ENCODE measurements around the gene TM6SF1. TPM values are rescaled to one million over a fixed set of nuclear protein-coding genes. Genes with fewer than 3 reads are reported as not detected.

Gene TM6SF1
- total RNA-seq, 1 donor from 2014 or later: not detected

GRCh38 chr15:83144771-83145170 is 37.3 kb downstream of the TM6SF1 start:
- peaks cover 51% of the 10 kb centered on the region for H3K36me3 Mint-ChIP-seq
- Histone ChIP-seq H2AFZ (replicated peaks) (no peak overlapping the region), H3F3A (ENCODE audit: low read depth) (no peaks in the 10 kb centered on the region), H3K79me2 (ENCODE audit: low read depth) (no peaks in the 10 kb centered on the region), H3K27ac (no peak overlapping the region), H3K4me2 (no peak overlapping the region), H3K9me3 (ENCODE audit: low read depth) (no peaks in the 10 kb centered on the region), H3K4me1 (no peaks in the 10 kb centered on the region), H3K9ac (no peak overlapping the region), H3K36me3 (peaks cover 21% of the 10 kb centered on the region), H4K20me1 (ENCODE audit: low read depth) (no peaks in the 10 kb centered on the region), H3K27me3 (no peaks in the 10 kb centered on the region), H3K4me3 (no peak overlapping the region)
- no peaks in the 10 kb centered on the region for H3K9me3 Mint-ChIP-seq
- H3K4me1 Mint-ChIP-seq: no peaks in the 10 kb centered on the region
- no peak for DNase-seq (ENCODE audit: low spot score)
- TF ChIP-seq EZH2phosphoT487 (IDR thresholded peaks at IDR 0.05) (no peak), EZH2 (IDR thresholded peaks at IDR 0.05) (no peak), CTCF (IDR thresholded peaks at IDR 0.05) (no peak)
- no peaks in the 10 kb centered on the region for H3K27me3 Mint-ChIP-seq (ENCODE audit: insufficient read depth, low read depth)
- H3K4me3 Mint-ChIP-seq: no peak overlapping the region
- H3K27ac Mint-ChIP-seq: no peak overlapping the region

- Histone ChIP-seq H3K9me3 (ENCODE audit: low read depth) (no peaks in the 10 kb centered on the region), H3K4me3 (no peak overlapping the region), H3K27ac (no peak overlapping the region), H3K4me1 (no peaks in the 10 kb centered on the region), H4K20me1 (ENCODE audit: low read depth) (peaks cover 6% of the 10 kb centered on the region), H3K79me2 (ENCODE audit: low read depth) (no peaks in the 10 kb centered on the region), H3K36me3 (peaks cover 32% of the 10 kb centered on the region), H3K27me3 (no peaks in the 10 kb centered on the region), H3F3A (ENCODE audit: low read depth) (no peaks in the 10 kb centered on the region), H3K4me2 (no peak overlapping the region), H3K9ac (no peak overlapping the region), H2AFZ (replicated peaks) (no peak overlapping the region)
- no peaks in the 10 kb centered on the region for H3K9me3 Mint-ChIP-seq
- no peak overlapping the region for H3K27ac Mint-ChIP-seq
- no peaks in the 10 kb centered on the region for H3K4me1 Mint-ChIP-seq
- TF ChIP-seq CTCF (IDR thresholded peaks at IDR 0.05): no peak
- TF ChIP-seq EZH2phosphoT487 (IDR thresholded peaks at IDR 0.05): no peak
- TF ChIP-seq EZH2 (IDR thresholded peaks at IDR 0.05): no peak
- H3K36me3 Mint-ChIP-seq: peaks cover 27% of the 10 kb centered on the region
- H3K4me3 Mint-ChIP-seq: no peak overlapping the region
- no peak for DNase-seq (ENCODE audit: low spot score)
- no peaks in the 10 kb centered on the region for H3K27me3 Mint-ChIP-seq (ENCODE audit: insufficient read depth, low read depth)
These were observed 45.8 kb downstream of the TM6SF1 start for GRCh38 chr15:83153288-83153687.

GRCh38 chr15:83155942-83156341 is 48.5 kb downstream of the TM6SF1 start:
- Histone ChIP-seq H3K27ac (no peak overlapping the region), H3K27me3 (no peaks in the 10 kb centered on the region), H2AFZ (replicated peaks) (no peak overlapping the region), H3K4me3 (no peak overlapping the region), H3K79me2 (ENCODE audit: low read depth) (no peaks in the 10 kb centered on the region), H3K9me3 (ENCODE audit: low read depth) (no peaks in the 10 kb centered on the region), H3K36me3 (peaks cover 19% of the 10 kb centered on the region), H3F3A (ENCODE audit: low read depth) (no peaks in the 10 kb centered on the region), H3K9ac (no peak overlapping the region), H3K4me2 (no peak overlapping the region), H4K20me1 (ENCODE audit: low read depth) (peaks cover 6% of the 10 kb centered on the region), H3K4me1 (no peaks in the 10 kb centered on the region)
- Mint-ChIP-seq H3K36me3 (peaks cover 27% of the 10 kb centered on the region), H3K27ac (no peak overlapping the region), H3K4me3 (no peak overlapping the region), H3K27me3 (ENCODE audit: insufficient read depth, low read depth) (no peaks in the 10 kb centered on the region), H3K4me1 (no peaks in the 10 kb centered on the region), H3K9me3 (no peaks in the 10 kb centered on the region)
- DNase-seq (ENCODE audit: low spot score): no peak
- TF ChIP-seq CTCF (IDR thresholded peaks at IDR 0.05) (no peak), EZH2phosphoT487 (IDR thresholded peaks at IDR 0.05) (no peak), EZH2 (IDR thresholded peaks at IDR 0.05) (no peak)
